Measurements from ENCODE around the gene HES3.

Gene HES3

DNA sequence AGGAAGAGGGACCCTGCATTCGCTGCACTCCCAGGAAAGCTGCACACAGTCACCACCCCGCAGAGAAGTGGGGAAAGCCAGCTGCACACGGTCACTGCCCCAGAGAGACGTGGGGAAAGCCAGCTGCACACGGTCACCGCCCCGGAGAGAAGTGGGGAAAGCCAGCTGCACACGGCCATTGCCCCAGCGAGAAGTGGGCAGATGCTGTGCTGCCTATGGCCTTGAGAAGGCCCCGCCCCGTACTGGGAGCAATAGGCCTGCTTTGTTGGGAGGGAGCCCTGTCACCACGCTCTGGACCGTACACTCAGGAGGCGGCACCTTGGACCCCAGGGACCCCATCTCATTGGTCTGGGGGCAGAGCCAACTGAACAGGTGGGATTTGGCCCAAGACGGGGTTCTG lies 21.2 kb downstream of the HES3 start:
- no peak for DNase-seq

DNA sequence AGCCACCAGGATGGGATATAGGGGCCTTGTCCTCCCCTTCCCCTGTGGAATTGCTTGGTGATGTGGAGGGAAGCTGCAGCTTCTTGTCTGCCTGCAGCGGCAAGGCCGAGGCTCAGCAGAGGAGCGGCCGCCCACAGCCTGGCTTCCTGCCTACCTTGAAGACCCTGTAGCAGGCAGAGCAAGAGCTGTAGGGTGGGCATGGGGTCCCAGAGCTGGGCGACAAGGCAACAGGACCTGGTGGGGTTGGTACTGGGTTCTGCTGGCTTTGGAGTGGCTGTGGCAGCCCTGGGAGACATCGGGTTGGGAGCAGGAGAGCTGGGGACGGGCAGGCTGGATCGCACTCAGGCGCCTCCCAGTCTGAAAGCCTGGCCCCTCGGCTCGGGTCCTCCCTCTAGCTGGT lies 22.7 kb downstream of the HES3 start:
- no peak for DNase-seq

GRCh38 chr1:6267686-6268322 lies 23.8 kb downstream of the HES3 start:
- DNase-seq, result no peak

- DNase-seq, result no peak
Observed at GRCh38 chr1:6268415-6268814, 24.4 kb downstream of the HES3 start.

- DNase-seq, result no peak
Observed at GRCh38 chr1:6269296-6269695, 25.3 kb downstream of the HES3 start.

GRCh38 chr1:6269720-6270400 lies 25.9 kb downstream of the HES3 start:
- peak; percentile 19 for DNase-seq

- no peak for DNase-seq
Observed at GRCh38 chr1:6270401-6270800, 26.4 kb downstream of the HES3 start.

- DNase-seq, result no peak
Observed at GRCh38 chr1:6271006-6271405, 27.0 kb downstream of the HES3 start.

DNA sequence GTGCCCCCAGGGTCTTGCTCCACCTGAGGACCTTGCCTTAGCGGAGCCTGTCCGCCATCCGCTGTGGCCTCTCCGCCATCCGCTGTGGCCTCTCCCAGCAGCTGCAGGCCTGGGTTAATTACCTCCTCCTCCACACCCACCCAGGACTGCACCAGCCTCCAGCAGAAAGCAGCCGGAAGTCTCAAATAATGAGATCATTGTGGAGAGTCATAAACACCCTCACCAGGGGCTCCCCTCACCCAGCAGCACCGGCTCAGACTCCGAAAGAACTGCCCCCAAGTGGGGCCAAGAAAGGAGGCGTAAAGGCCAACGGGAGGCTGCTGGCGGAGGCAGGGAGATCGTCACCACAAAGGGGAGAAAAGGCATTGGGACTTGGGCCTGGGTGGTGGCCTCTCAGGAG lies 27.6 kb downstream of the HES3 start:
- no peak for DNase-seq

DNA sequence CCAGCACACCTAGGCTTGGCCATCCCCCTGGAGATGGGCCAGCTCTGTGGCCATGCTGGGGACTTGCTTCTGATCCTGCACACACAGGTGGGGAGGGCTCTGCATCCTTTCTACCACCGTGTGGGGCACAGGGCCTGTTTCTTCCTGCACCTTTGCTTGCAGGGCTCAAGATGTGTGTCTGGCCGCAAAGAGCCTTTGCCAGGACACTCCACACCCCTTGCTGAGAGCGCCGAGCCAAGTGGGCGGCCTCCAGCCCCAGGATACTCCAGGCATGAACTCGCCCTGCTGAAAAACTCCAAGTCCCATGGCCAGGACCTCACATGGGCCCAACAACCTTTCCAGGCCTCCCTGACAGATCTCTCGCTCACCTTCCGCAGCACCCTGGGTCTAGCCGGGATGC lies 28.5 kb downstream of the HES3 start:
- no peak for DNase-seq

GRCh38 chr1:6272868-6273267 lies 28.9 kb downstream of the HES3 start:
- DNase-seq, result no peak

DNA sequence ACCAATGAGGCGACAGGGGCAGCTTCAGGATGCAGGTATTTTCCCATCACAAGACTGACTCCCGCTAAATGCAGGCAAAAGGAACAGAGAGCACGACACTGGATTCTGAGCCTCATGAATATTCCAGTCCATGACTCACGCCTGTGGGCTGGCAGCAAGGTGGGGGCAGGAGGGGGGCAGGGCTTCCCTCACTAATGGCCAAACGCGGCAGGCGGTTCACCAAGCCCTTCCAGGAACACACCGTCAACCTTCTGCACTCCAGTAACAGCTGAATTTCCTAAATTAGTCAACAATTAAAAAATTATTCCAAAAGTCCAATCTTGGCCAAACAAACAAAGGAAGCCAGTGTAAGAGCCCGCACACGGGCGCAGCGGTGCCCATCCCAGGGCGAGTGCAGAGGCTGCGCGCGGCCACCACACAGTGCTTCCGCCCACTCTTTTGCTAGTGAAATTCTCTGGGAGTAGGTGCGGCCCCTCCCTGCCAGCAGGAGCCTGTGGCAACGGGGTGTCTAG lies 29.5 kb downstream of the HES3 start:
- DNase-seq, result no peak

GRCh38 chr1:6274102-6274501 lies 30.1 kb downstream of the HES3 start:
- no peak for DNase-seq

GRCh38 chr1:6274622-6275139 lies 30.7 kb downstream of the HES3 start:
- DNase-seq, result no peak

DNA sequence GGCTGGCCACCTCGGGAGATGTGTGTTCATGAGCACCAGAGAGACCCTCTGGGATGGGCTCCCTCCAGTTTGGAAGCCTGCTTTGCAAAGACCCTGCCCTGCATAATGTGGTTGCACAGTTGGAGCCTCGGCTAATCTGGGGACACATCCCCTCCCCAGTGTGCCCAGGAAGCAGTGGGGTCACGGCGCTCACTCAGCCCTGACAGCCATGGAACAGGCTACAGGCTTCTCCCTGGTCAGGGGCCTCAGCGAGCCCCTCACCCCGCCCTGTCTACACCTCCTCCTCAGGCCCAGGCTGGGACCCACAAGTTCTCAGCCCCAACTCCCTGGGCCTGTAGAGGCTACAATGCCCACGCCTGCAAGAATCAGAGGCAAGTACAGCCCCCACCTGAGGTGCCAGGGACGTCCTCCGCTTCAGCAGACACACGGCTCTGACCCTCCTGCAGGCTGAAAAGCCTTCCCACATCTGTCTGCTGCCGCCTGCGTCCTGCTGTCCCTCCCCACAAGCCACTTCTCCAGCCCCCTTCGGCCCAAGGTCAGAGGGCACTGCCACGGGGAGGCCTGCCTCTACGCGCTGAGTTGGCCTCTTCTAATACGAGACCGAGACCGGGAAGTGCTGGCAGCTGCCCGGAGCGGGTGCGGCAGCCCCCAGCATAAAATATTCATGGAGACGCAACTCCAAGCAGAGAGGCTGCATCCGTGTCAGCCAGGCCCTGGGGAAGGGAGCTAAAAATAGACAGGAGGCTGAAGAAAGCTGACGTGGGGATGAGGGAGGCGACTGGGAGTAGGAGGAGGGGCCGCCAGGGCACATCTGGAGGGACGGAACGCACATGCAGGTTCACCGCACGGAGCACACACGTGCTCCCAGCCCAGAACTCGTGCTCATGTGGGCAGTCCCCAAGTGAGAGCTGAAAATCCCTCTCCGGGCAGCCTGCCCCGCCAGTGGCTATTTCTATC lies 32.1 kb downstream of the HES3 start:
- DNase-seq, result no peak

- DNase-seq, result no peak
Observed at GRCh38 chr1:6276811-6277555, 33.0 kb downstream of the HES3 start.

DNA sequence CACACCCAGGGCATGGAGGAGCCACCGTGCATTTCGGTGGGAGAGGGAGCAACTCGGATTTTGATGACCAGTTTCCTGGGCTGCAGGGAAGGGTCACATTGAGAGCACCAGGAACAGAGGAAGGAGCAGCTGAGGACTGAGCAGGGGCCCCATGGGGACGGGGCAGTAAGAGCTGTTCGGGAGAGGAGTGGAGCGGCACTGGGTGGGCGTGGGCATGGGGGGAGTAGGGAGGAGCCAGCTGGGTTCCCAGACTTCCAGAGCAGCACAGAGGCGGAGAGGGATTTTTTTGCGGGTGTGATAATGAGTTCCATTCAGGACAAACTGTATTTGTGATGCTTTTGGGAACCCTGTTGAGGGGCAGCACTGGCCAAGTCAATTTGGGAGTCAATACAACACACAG lies 34.3 kb downstream of the HES3 start:
- DNase-seq, result no peak

DNA sequence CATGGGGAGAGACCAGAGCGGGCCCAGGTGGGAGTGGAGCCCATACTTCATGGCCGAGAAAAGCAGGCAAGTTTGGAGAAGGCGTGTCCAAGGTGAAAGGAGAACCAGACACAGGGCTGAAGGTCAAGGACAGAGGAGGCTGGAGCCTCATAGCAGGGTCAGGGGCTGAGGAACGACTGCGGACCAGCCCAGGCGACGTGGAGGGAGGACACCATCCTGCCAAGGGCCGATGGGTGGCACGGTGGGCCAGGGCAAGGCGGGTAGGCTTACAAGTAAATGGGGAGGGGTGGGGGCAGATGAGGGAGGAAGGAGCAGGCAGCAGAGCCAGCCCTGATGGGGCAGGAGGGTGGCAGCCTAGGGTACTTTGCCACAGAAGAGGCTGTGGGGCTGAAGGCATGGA lies 35.1 kb downstream of the HES3 start:
- no peak for DNase-seq

DNA sequence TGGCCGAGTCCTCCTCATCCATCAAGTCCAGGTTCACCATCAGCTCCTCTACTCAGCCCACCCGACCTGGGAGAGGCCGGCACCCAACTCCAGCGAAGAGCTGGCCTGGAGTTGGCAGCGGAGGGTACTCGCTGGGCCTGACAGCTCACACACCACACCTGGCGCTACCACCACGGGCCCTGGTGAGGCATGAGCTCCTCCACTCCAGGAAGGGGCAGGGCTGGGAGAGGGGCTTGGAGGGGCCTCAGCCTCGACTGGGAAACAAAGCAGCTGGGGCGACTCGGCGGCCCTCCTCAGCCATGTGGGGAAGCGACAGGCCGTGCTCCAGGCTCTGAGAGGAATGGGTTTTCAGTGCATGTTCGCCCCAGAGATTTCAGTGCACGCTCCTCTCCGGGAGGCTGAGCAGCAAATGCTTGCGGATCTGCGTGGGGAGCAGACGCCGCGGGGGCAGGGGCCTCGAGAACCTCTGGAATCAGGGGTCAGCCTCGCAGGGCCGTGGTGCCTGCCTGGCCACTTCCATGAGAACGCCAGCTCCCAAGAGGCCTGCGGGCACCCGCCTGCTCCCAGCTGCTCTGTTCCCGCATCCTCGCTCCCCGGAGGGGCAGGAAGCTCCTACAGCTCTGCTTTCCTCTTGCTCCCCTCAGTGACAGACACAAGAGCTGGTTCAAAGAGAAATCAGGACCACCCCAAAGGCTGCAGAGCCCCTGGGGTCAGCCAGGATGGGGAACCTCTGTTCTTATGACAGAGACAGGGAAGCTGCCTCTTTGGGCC lies 35.8 kb downstream of the HES3 start:
- no peak for DNase-seq

GRCh38 chr1:6280761-6281451 lies 36.9 kb downstream of the HES3 start:
- no peak for DNase-seq

Data from NCI-H1436 treated with DMSO at 0.1 percent for 48 hours (cell line).